Measurements from ENCODE around the gene POLR2F.

DNA sequence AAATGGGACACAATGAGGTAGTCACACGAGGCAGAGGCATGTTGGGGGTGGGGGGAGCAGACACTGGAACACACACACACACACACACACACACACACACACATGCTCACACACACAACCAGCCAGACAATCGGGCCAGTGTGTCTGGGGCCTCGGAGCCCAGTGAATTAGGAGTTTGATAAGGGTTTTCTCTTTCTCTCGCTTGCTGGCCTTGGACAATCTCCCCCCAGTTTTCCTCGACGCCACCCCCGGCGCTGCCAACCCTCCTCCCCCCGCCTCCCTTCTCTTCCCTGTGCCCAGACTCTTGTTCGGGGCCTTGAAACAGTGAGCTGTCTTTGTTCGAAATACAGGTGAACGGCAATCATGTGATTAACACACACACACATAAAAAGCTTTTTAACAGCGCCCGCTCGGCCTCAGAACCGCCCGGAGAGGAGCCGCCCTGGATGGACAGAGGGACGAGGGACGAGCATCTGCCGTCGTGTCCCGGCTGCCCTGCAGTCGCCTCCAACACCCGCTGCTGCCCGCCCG, 32.3 kb downstream of the POLR2F start:
- TF ChIP-seq, protein P1, sequence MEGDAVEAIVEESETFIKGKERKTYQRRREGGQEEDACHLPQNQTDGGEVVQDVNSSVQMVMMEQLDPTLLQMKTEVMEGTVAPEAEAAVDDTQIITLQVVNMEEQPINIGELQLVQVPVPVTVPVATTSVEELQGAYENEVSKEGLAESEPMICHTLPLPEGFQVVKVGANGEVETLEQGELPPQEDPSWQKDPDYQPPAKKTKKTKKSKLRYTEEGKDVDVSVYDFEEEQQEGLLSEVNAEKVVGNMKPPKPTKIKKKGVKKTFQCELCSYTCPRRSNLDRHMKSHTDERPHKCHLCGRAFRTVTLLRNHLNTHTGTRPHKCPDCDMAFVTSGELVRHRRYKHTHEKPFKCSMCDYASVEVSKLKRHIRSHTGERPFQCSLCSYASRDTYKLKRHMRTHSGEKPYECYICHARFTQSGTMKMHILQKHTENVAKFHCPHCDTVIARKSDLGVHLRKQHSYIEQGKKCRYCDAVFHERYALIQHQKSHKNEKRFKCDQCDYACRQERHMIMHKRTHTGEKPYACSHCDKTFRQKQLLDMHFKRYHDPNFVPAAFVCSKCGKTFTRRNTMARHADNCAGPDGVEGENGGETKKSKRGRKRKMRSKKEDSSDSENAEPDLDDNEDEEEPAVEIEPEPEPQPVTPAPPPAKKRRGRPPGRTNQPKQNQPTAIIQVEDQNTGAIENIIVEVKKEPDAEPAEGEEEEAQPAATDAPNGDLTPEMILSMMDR (IDR thresholded peaks at IDR 0.05) = no peak
- TF ChIP-seq POLR2A (IDR thresholded peaks at IDR 0.05) = no peak
